Coronary artery (tissue), 2 donors: ENCODE results near the gene ANO6.
"Not testable (repeated sequence)": the region's sequence is repeated elsewhere in the genome, so short reads cannot be mapped to it uniquely, and the experiment has no call there.

Experiments
- DNase-seq: peaks from one replicate; pipeline ENCODE4 v3.0.0-alpha.2; 2017; ENCODE audit warnings: low spot score
- H3K27ac ChIP-seq, 2 donors: fragments of 200-600 bp; sonication (generic); one replicate each; pipeline ENCODE4 v1.5.1; 2016 to 2019
- H3K4me3 ChIP-seq: fragments of 200-600 bp; sonication (generic); 2 replicates; pipeline ENCODE4 v1.5.1; 2016; ENCODE audit warnings: mild to moderate bottlenecking, moderate library complexity
- TF ChIP-seq, protein P1 (sequence below): fragments of 200-600 bp; sonication (generic); IDR thresholded peaks from one replicate; pipeline ENCODE4 v1.5.1; 2019; ENCODE audit warnings: antibody characterized with exemption

The ANO6 gene

DNA sequence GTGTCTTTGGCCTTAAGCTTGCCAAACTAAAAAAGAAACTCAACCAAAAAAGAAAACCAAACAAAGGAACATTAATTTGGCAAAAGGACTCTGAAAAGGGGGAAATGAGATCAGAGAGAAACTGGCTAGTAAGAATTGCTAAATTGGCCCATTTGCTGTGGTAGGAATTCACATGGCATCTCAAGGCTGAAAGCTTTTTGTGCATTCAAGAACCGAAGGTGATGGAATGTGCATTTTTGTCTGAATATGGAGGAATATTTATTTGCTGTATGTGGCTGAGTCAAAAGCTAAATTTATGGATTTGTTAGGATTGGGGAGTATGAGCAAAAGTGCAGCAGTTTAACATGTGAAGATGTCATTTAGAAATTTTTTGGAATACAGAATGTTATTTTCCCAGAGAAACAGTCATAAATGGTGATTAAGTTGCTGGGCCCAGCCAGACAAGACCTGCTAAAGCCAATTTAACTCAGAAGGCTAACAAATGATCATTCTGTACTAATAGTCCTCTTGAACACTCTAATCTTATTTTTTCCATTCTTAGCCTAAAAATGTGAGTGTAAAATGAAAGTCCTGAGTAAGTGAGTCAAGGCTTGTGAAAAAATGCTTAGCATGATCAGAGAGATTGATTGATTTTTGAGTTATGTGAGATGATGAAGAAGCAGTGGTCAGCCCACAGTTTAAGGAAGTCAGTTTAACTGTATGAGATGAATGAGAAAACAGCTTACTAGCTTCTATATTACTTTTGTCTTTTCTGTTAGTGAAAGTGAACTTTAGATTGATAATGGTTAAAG lies 94.1 kb downstream of the ANO6 start:
- no peak for DNase-seq
- Histone ChIP-seq H3K4me3 (peak overlapping the region; percentile 21), H3K27ac (peak overlapping the region; percentile 56 to 76)
- TF ChIP-seq, protein P1, sequence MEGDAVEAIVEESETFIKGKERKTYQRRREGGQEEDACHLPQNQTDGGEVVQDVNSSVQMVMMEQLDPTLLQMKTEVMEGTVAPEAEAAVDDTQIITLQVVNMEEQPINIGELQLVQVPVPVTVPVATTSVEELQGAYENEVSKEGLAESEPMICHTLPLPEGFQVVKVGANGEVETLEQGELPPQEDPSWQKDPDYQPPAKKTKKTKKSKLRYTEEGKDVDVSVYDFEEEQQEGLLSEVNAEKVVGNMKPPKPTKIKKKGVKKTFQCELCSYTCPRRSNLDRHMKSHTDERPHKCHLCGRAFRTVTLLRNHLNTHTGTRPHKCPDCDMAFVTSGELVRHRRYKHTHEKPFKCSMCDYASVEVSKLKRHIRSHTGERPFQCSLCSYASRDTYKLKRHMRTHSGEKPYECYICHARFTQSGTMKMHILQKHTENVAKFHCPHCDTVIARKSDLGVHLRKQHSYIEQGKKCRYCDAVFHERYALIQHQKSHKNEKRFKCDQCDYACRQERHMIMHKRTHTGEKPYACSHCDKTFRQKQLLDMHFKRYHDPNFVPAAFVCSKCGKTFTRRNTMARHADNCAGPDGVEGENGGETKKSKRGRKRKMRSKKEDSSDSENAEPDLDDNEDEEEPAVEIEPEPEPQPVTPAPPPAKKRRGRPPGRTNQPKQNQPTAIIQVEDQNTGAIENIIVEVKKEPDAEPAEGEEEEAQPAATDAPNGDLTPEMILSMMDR, result no peak

DNA sequence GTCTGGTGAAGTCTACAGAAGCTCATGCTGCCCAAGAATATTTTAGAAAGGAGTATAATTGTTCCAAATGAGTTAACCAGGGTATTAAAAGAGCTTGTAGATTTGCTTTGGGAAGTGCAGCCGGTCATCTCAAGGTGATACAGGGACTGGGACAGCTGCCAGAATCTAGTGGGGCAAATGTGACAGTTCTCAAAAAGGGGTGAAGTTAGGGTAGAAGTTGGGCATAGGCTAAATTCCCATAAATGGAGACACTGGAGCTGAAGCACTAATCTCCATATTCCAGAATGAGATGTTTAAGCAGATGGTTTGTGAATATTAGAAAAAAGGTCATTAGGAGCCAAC lies 94.7 kb downstream of the ANO6 start:
- TF ChIP-seq, protein P1, result no peak
- no peak for DNase-seq
- Histone ChIP-seq H3K4me3 (no peak overlapping the region), H3K27ac (peak overlapping the region; percentile 56 to 76)

DNA sequence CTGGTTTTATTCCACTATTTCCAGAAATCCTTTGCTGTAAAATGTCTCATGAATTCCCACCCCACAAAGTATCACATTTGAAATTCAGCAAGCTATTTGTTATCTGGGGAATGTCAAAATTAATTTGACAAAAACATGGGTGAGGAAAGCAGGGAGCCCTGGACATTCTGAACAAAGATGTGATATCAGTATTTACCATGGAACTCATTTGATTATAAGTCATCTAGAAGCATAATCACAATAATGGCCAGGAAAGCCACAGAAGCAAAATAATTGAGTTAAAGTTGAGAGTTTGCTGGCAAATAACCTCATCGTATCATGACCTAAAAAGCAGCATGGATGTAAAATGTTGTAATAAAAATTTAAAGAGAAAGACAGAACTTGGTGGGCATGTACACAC lies 96.1 kb downstream of the ANO6 start:
- H3K4me3 ChIP-seq, result no peak overlapping the region
- TF ChIP-seq, protein P1, result no peak
- no peak overlapping the region for H3K27ac ChIP-seq
- no peak for DNase-seq

GRCh38 chr12:45314770-45315169 lies 98.9 kb downstream of the ANO6 start:
- no peak overlapping the region for H3K4me3 ChIP-seq
- no peak for DNase-seq
- TF ChIP-seq, protein P1, result no peak
- no peak overlapping the region for H3K27ac ChIP-seq

DNA sequence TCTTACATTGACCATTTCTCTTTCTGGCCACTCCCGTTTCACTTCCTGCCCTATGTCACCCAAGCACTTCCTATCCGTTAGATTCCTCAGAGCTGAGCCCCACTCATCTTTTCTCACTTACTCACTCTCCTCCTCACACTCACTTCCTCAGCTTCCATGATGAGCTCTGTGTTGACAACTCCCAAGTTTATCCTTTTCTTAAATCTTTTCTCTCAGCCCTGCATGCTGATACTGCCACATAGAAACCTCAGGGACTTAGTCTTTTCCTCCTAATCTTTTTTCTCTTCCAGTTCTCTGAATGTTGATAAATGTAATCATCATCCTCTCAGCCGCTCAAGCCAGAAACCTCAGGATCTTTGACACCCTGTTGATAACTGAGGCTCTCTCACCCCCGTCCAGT lies 99.6 kb downstream of the ANO6 start:
- no peak overlapping the region for H3K4me3 ChIP-seq
- TF ChIP-seq, protein P1, result no peak
- DNase-seq, result no peak
- no peak overlapping the region for H3K27ac ChIP-seq

DNA sequence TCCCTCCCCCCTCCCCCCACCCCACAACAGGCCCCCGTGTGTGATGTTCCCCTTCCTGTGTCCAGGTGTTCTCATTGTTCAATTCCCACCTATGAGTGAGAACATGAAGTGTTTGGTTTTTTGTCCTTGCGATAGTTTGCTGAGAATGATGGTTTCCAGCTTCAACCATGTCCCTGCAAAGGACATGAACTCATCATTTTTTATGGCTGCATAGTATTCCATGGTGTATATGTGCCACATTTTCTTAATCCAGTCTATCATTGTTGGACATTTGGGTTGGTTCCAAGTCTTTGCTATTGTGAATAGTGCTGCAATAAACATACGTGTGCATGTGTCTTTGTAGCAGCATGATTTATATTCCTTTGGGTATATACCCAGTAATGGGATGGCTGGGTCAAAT lies 101.4 kb downstream of the ANO6 start:
- not testable (repeated sequence) for H3K27ac ChIP-seq, DNase-seq, H3K4me3 ChIP-seq

- TF ChIP-seq, protein P1, result no peak
- no peak overlapping the region for H3K4me3 ChIP-seq
- DNase-seq, result no peak
- no peak overlapping the region for H3K27ac ChIP-seq
Measured at GRCh38 chr12:45322810-45323209, 106.9 kb downstream of the ANO6 start.
